Melanocyte of skin (primary cell): ENCODE data around the gene APBB1IP. TPM values are rescaled to one million over a fixed set of nuclear protein-coding genes. Genes with fewer than 3 reads are reported as not detected.

Experiments
- small RNA-seq, 2 donors: library from RNA; depleted of rRNA; stranded (forward); fragments of <200 nt; gene quantifications; one replicate each; pipeline ENCODE3, GENCODE V24; 2012
- total RNA-seq, 2 donors: library from RNA; depleted of rRNA; stranded (reverse); fragments of >200 nt; gene quantifications; 2 replicates each; pipeline ENCODE4 v1.2.3, GENCODE V29; 2012

APBB1IP gene, protein sequence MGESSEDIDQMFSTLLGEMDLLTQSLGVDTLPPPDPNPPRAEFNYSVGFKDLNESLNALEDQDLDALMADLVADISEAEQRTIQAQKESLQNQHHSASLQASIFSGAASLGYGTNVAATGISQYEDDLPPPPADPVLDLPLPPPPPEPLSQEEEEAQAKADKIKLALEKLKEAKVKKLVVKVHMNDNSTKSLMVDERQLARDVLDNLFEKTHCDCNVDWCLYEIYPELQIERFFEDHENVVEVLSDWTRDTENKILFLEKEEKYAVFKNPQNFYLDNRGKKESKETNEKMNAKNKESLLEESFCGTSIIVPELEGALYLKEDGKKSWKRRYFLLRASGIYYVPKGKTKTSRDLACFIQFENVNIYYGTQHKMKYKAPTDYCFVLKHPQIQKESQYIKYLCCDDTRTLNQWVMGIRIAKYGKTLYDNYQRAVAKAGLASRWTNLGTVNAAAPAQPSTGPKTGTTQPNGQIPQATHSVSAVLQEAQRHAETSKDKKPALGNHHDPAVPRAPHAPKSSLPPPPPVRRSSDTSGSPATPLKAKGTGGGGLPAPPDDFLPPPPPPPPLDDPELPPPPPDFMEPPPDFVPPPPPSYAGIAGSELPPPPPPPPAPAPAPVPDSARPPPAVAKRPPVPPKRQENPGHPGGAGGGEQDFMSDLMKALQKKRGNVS
- total RNA-seq, result not detected

DNA sequence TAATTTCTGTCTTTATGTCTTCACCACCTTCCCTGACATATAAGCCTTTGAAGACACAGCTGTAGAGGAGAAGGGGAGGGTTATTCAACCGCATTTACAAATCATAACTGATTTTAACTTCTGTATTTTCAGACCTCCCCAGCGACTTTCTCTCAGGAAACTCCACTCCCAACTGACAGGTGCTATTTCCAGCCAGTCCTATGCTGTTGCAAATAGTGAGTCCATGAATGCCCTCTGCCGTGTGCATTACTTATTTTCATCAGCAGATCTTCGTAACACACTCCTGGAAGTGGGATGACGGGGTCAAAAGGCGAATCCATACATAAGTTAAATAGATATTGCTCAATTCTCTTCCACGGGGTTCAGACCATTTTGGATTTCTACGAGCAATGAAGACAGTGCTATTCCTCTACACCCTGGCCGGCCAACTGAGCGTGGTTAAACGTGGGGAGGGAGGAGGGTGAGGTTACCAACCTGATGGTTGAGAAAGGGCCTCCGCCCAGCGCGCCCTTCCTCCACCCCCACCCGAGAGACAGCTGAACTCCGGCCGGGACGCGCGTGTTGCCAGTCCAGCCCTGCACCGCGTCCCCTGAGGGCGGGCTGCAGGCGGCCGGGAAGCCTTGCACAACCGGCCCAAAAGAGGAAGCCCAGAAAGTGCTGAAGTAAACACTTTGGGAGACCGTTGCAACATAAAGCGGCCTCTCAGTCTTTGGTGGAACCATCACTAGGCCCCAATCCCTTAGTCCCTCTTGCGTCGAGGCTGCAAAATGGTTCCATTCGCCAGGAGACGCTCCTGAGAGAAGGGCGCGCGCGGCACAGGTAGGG lies at the start of gene APBB1IP:
TSS of gene APBB1IP (plus strand) at position 705 of the 825 bp plus-strand sequence. CDS start 53,986 bp downstream, outside the sequence.

Small RNA genes lying within 50 kb of the gene (small RNA-seq; reads per million reads assigned to genes)
- 0 to 0.17 reads per million in 2 donors for gene RNA5SP307

Other genes starting within 250 kb of the APBB1IP start
- not detected for gene GAD2, start 221.6 kb upstream of the APBB1IP start, total RNA-seq